Measurements from ENCODE around the gene GJB1. TPM values are rescaled to one million over a fixed set of nuclear protein-coding genes. Genes with fewer than 3 reads are reported as not detected.

The GJB1 gene
- total and polyA plus RNA-seq, 12 donors = not detected

GRCh38 chrX:71214604-71215337 is 8.3 kb upstream of the GJB1 start:
- Histone ChIP-seq H3K36me3 (no peaks in the 10 kb centered on the region), H3K27ac (no peak overlapping the region), H3K4me1 (no peaks in the 10 kb centered on the region), H3K4me3 (no peak overlapping the region), H3K27me3 (peaks cover 0 to 24% (median 0%) of the 10 kb centered on the region in 7 donors), H3K9me3 (no peaks in the 10 kb centered on the region)
- 81% methylated on average over 4 to 5 of the region's 5 CpGs for whole genome bisulfite sequencing, 2 donors
- no peak for TF ChIP-seq CTCF (IDR thresholded peaks at IDR 0.05)
- DNase-seq (no peak), ATAC-seq (no peak)
- intact Hi-C loops (cut with DNase I) = no loop called here

- intact Hi-C loops (cut with DNase I) = no loop called here
- TF ChIP-seq CTCF (IDR thresholded peaks at IDR 0.05) = no peak
Observed at GRCh38 chrX:71215338-71215912, 7.6 kb upstream of the GJB1 start.

GRCh38 chrX:71216485-71216884 is 6.5 kb upstream of the GJB1 start:
- DNase-seq (no peak), ATAC-seq (no peak)
- no peak for TF ChIP-seq CTCF (IDR thresholded peaks at IDR 0.05)
- H3K27me3 ChIP-seq = peaks cover 0 to 24% (median 0%) of the 10 kb centered on the region in 7 donors
- H3K9me3 ChIP-seq = no peaks in the 10 kb centered on the region
- H3K4me1 ChIP-seq = no peaks in the 10 kb centered on the region
- intact Hi-C loops (cut with DNase I) = no loop called here
- no peak overlapping the region for H3K4me3 ChIP-seq
- WGBS, 2 donors = 37 to 51% methylated on average over 6 of the region's 6 CpGs
- H3K36me3 ChIP-seq = no peaks in the 10 kb centered on the region
- no peak overlapping the region for H3K27ac ChIP-seq

More at GRCh38 chrX:71215338-71215912, 7.6 kb upstream of the GJB1 start:
- 79 to 83% methylated on average over 10 of the region's 10 CpGs for WGBS, 2 donors
- ATAC-seq (no peak), DNase-seq (no peak)
- Histone ChIP-seq H3K9me3 (no peaks in the 10 kb centered on the region), H3K27me3 (peaks cover 0 to 24% (median 0%) of the 10 kb centered on the region in 7 donors), H3K27ac (no peak overlapping the region), H3K36me3 (no peaks in the 10 kb centered on the region), H3K4me3 (no peak overlapping the region), H3K4me1 (no peaks in the 10 kb centered on the region)

- Histone ChIP-seq H3K4me1 (no peaks in the 10 kb centered on the region), H3K9me3 (no peaks in the 10 kb centered on the region), H3K27me3 (peaks cover 0 to 22% (median 0%) of the 10 kb centered on the region in 7 donors), H3K4me3 (no peak overlapping the region), H3K27ac (no peak overlapping the region), H3K36me3 (no peaks in the 10 kb centered on the region)
- DNase-seq (no peak), ATAC-seq (no peak)
- intact Hi-C loops (cut with DNase I) = no loop called here
- WGBS, 2 donors = 93 to 94% methylated on average over 6 of the region's 6 CpGs
- no peak for TF ChIP-seq CTCF (IDR thresholded peaks at IDR 0.05)
Observed at GRCh38 chrX:71217298-71217697, 5.7 kb upstream of the GJB1 start.

All from heart right ventricle (tissue), 16 donors.